Spleen (tissue), 11 donors: ENCODE data around the gene CFAP57. TPM values are rescaled to one million over a fixed set of nuclear protein-coding genes. Genes with fewer than 3 reads are reported as not detected.
A peak's percentile ranks its signal among the peaks of the same experiment; 100 is the strongest.

ENCODE experiments used
- DNase-seq: peaks from one replicate; pipeline ENCODE4 v3.0.0-alpha.2; 2020
- H3K27ac ChIP-seq, 8 donors: fragments of 200-600 bp; sonication (generic) in 7 of 8; 1 replicate in 4 of 8; 2 replicates in 4 of 8; pipeline versions ENCODE4 v1.5.0 to v1.8.0; 2016 to 2021; ENCODE audit warnings: inconsistent platforms in 4 of 8, mild to moderate bottlenecking in 4 of 8, moderate library complexity in 1 of 8
- H3K27me3 ChIP-seq, 7 donors: fragments of 200-600 bp; sonication (generic) in 6 of 7; replicated peaks in 1 of 7; 1 replicate in 4 of 7; 2 replicates in 3 of 7; pipeline versions ENCODE4 v1.5.0 to v1.8.0; 2016 to 2021; ENCODE audit warnings: inconsistent platforms in 3 of 7, mild to moderate bottlenecking in 1 of 7
- H3K36me3 ChIP-seq, 6 donors: fragments of 200-600 bp; sonication (generic) in 5 of 6; 1 replicate in 4 of 6; 2 replicates in 2 of 6; pipeline versions ENCODE4 v1.5.0 to v1.8.0; 2016 to 2021; ENCODE audit warnings: inconsistent platforms in 2 of 6
- H3K4me1 ChIP-seq, 6 donors: fragments of 200-600 bp; sonication (generic) in 5 of 6; 1 replicate in 3 of 6; 2 replicates in 3 of 6; pipeline versions ENCODE4 v1.5.0 to v1.8.0; 2016 to 2021; ENCODE audit warnings: inconsistent platforms in 3 of 6
- H3K4me3 ChIP-seq, 8 donors: fragments of 200-600 bp; sonication (generic) in 7 of 8; 1 replicate in 4 of 8; 2 replicates in 4 of 8; pipeline versions ENCODE4 v1.5.0 to v1.8.0; 2016 to 2021; ENCODE audit warnings: inconsistent platforms in 4 of 8, mild to moderate bottlenecking in 4 of 8, moderate library complexity in 2 of 8
- H3K9me3 ChIP-seq, 8 donors: fragments of 200-600 bp; sonication (generic) in 7 of 8; 1 replicate in 4 of 8; 2 replicates in 4 of 8; pipeline versions ENCODE4 v1.5.0 to v1.8.0; 2016 to 2021; ENCODE audit warnings: inconsistent platforms in 4 of 8
- POLR2A ChIP-seq, 3 donors: fragments of 450-650 bp; IDR thresholded peaks; one replicate each; pipeline ENCODE4 v1.5.1; 2017; ENCODE audit warnings: antibody characterized with exemption in 3 of 3, mild to moderate bottlenecking in 1 of 3
- POLR2AphosphoS5 ChIP-seq, 3 donors: sonication (generic); formaldehyde crosslinking; IDR thresholded peaks; one replicate each; pipeline ENCODE4 v1.5.1; 2017; ENCODE audit warnings: antibody characterized with exemption in 3 of 3
- WGBS, 5 donors: extraction: QIAGEN DNeasy Blood & Tissue Kit in 3 of 5; methylation state at CpG; one replicate each; pipeline versions ENCODE4 v1.1.5 to v1.1.7; 2013 to 2018; 5-methylcytosine and 5-hydroxymethylcytosine counted together
- intact Hi-C: fragments of 100-400 bp; cut with DNase I; formaldehyde crosslinking; loops from one replicate; pipeline ENCODE4 v1.15.0; 2023; ENCODE audit warnings: low total_unique reads
- microRNA-seq, 3 donors: library from miRNA; unstranded; fragments of <30 nt; microRNA quantifications; one replicate each; pipeline versions ENCODE4 to v1.1.0, GENCODE V29; 2019 to 2020
- polyA plus RNA-seq, 3 donors: library from polyadenylated mRNA; stranded (reverse); fragments of 200-250 nt; gene quantifications; one replicate each; pipeline ENCODE4 v1.2.1, GENCODE V29; 2013
- small RNA-seq, 4 donors: library from RNA; depleted of rRNA; stranded (forward); fragments of <200 nt; gene quantifications; one replicate each; pipeline ENCODE3, GENCODE V24; 2016
- total RNA-seq, 7 donors: library from RNA; depleted of rRNA in 3 of 7; stranded (reverse); fragments of >200 nt in 3 of 7; fragmentation: NEBNext Ultra II Directional in 4 of 7; extraction: Animal tissue kit (Norgen Biotek cat#: 25700) in 4 of 7; gene quantifications; one replicate each; pipeline versions ENCODE4 v1.1.0 to v1.2.1, GENCODE V29; 2016 to 2021
- TF ChIP-seq, protein P1 (sequence below), 11 experiments: fragments of 200-600 bp in 7 of 11; fragments of 450-650 bp in 4 of 11; sonication (generic) in 4 of 11; IDR thresholded peaks in 8 of 11; conservative IDR thresholded peaks in 3 of 11; 1 replicate in 7 of 11; 2 replicates in 4 of 11; pipeline versions ENCODE4 v1.4.0 to v1.8.0; 2016 to 2021; ENCODE audit warnings: antibody characterized with exemption in 11 of 11, inconsistent platforms in 4 of 11, mild to moderate bottlenecking in 1 of 11
- donor health status: healthy with polysubstance abuse.
- donor health status: DM: no; HTN: no; CAD: no; lungs with moderate emphysema.
- donor health status: DM: no; HTN: no; CAD: no.
- donor health status: Bipolar disorder and iron deficiency.
- donor health status: healthy.
- donor health status: DM: no; HTN: no; CAD: no.
- donor health status: DM: yes; HTN: yes; CAD: no.

CFAP57 gene
- total and polyA plus RNA-seq, 10 donors = 0.03 to 0.07 (median 0.05) TPM; not detected in 7

DNA sequence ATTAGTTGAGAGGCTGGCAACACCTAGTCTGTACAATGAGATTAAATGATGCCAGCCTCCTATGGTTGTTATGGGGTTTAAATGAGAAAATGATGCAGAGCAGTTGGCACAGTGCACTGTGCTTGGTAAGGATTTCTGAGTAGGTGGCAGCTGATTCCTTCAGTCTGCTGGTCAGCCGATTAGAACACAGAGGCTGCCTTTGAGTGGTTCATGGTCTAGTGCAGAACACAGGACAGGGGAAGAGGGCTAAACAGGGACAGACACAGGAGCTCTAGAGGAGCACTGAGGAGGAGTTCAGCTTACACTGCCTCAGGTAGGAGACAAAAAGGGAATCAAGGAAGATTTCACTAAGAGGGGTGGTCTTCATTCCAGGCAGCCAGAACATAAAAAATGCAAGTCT is 130.1 kb downstream of the CFAP57 start:
- Histone ChIP-seq H3K4me3 (peak overlapping the region in 7 of 8 donors; percentile 19 to 59 (median 31)), H3K9me3 (no peaks in the 10 kb centered on the region), H3K27me3 (no peaks in the 10 kb centered on the region), H3K4me1 (peaks cover 0 to 43% (median 16%) of the 10 kb centered on the region in 6 donors), H3K27ac (peak overlapping the region in 1 of 8 donors; percentile 70), H3K36me3 (peaks cover 0 to 7% (median 0%) of the 10 kb centered on the region in 6 donors)
- intact Hi-C loops = no loop called here
- peak; percentile 8 for DNase-seq
- WGBS, 5 donors = 52 to 70% (median 69%) methylated on average over 1 of the region's 1 CpG
- TF ChIP-seq, protein P1, sequence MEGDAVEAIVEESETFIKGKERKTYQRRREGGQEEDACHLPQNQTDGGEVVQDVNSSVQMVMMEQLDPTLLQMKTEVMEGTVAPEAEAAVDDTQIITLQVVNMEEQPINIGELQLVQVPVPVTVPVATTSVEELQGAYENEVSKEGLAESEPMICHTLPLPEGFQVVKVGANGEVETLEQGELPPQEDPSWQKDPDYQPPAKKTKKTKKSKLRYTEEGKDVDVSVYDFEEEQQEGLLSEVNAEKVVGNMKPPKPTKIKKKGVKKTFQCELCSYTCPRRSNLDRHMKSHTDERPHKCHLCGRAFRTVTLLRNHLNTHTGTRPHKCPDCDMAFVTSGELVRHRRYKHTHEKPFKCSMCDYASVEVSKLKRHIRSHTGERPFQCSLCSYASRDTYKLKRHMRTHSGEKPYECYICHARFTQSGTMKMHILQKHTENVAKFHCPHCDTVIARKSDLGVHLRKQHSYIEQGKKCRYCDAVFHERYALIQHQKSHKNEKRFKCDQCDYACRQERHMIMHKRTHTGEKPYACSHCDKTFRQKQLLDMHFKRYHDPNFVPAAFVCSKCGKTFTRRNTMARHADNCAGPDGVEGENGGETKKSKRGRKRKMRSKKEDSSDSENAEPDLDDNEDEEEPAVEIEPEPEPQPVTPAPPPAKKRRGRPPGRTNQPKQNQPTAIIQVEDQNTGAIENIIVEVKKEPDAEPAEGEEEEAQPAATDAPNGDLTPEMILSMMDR (IDR thresholded peaks at IDR 0.05 in 8 of 11, conservative IDR thresholded peaks at IDR 0.05 in 3 of 11) = no peak
- TF ChIP-seq POLR2A (IDR thresholded peaks at IDR 0.05) (no peak), POLR2AphosphoS5 (IDR thresholded peaks at IDR 0.05) (no peak)

DNA sequence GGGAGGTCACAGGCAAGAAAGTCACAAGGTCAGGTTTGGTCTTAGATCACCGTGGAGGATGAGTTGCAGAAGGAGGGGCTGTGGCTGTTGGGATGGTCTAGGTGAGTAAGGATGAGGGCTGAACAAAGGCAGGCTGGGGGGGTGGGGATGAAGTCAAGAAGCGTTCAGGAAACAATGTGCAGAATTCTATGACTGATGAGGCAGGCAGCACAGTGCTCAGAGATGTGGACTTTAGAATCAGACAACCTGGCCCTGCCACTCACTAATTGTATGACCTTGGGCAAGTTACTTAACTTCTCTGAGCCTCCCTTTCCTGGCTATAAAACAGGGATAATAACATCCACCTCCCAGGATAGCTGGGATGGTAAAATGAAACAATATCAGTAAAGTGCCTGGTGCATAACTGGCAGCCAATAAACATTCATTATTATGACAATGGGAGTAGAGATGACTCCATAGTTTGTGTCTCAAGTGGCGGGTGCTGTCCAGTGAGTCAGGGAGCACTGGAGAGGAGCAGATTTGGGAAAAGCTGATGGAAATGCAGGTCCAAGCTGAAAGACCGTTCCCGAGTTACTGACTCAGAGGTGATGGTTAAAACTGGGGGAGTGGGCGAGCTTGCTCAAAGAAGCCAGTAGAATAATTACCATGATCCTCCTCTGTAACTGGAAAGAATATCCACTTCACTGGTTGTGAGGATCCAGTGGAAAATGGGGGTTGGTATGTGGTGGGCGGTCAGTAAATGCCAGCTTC is 130.8 kb downstream of the CFAP57 start:
- Histone ChIP-seq H3K4me3 (peak overlapping the region in 4 of 8 donors; percentile 22 to 59 (median 39)), H3K36me3 (peaks cover 0 to 14% (median 0%) of the 10 kb centered on the region in 6 donors), H3K9me3 (no peaks in the 10 kb centered on the region), H3K27me3 (no peaks in the 10 kb centered on the region), H3K4me1 (peaks cover 0 to 43% (median 16%) of the 10 kb centered on the region in 6 donors), H3K27ac (no peak overlapping the region)
- TF ChIP-seq POLR2AphosphoS5 (IDR thresholded peaks at IDR 0.05) = no peak
- TF ChIP-seq POLR2A (IDR thresholded peaks at IDR 0.05) = no peak
- TF ChIP-seq, protein P1 (IDR thresholded peaks at IDR 0.05 in 8 of 11, conservative IDR thresholded peaks at IDR 0.05 in 3 of 11) = no peak
- WGBS, 5 donors = 75 to 83% (median 78%) methylated on average over 7 of the region's 7 CpGs
- intact Hi-C loops = no loop called here
- DNase-seq = peak; percentile 19

DNA sequence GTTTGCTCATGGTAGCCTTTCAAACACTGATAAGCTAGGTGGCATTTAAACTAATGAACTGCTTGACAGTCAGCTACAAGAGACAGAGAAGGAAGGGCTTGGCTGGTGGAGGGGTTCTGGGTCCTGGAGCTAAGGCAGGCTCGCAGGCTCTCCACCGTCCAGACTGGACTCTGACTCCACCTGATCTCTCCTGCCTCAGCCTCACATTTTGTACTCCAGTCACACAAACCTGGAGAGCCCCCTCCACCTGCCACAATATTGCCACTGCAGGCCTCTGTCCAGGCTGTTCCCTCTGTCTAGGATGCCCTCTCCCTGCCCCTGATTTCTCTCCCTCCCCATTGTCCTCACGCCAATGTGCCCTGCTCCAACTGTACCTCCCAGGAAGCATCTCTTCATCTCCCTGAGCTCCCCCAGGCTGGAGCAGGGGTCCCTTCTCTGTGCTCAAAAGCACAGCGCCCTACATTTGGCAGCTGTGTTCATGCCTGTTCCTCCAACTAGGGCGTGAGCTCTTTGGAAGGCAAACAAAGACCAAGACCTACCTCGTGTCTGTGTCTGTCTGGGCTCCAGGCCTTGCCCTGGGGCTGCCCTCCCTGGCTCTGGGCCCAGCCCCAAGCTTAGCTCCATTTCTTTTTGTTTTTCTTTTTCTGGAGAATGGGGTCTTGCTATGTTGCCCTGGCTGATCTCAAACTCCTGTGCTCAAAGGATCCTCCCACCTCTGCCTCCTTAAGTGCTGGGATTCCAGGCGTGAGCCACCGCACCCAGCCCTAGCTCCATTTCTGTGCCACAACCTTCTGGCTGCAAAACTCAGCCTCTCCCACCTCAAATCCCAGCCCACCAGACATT is 131.6 kb downstream of the CFAP57 start:
- intact Hi-C loops = no loop called here
- DNase-seq = peak; percentile 31
- Histone ChIP-seq H3K27ac (peak overlapping the region in 3 of 8 donors; percentile 1 to 27 (median 27)), H3K27me3 (no peaks in the 10 kb centered on the region), H3K4me3 (peak overlapping the region in 1 of 8 donors; percentile 59), H3K36me3 (peaks cover 0 to 16% (median 0%) of the 10 kb centered on the region in 6 donors), H3K4me1 (peaks cover 0 to 43% (median 16%) of the 10 kb centered on the region in 6 donors), H3K9me3 (no peaks in the 10 kb centered on the region)
- TF ChIP-seq, protein P1 (IDR thresholded peaks at IDR 0.05 in 8 of 11, conservative IDR thresholded peaks at IDR 0.05 in 3 of 11) = no peak
- TF ChIP-seq POLR2AphosphoS5 (IDR thresholded peaks at IDR 0.05) = no peak
- 64 to 84% (median 76%) methylated on average over 8 of the region's 8 CpGs for WGBS, 5 donors

Small RNAs within 50 kb of the gene (microRNA-seq; reads per million reads assigned to microRNA genes)
- 0 to 0.36 (median 0.28) reads per million in 3 donors for gene MIR6733

Small RNAs within 50 kb of the gene (small RNA-seq; reads per million reads assigned to genes)
- 0 reads per million in 4 donors for gene RNA5SP46

Other genes starting within 250 kb of the CFAP57 start
- gene SLC2A1, start 213.5 kb upstream of the CFAP57 start, total RNA-seq = 100 to 1,000 TPM in 3 of 7 donors, 10 to 100 TPM in 4; 26.2 to 142 (median 83.1) TPM
- 10 to 100 TPM; 18.3 to 31.0 (median 19.5) TPM for gene SLC2A1, start 213.5 kb upstream of the CFAP57 start, polyA plus RNA-seq
- 10 to 100 TPM; 22.7 to 37.1 (median 27.5) TPM for gene EBNA1BP2, start within 50 bp of the CFAP57 start, total RNA-seq
- gene EBNA1BP2, start within 50 bp of the CFAP57 start, polyA plus RNA-seq = 10 to 100 TPM; 31.4 to 49.7 (median 48.6) TPM
- not detected for gene TMEM125, start 97.7 kb downstream of the CFAP57 start, total RNA-seq
- gene TMEM125, start 97.7 kb downstream of the CFAP57 start, polyA plus RNA-seq = under 1 TPM in 2 of 3 donors, not detected in 1; 0.05 to 0.06 TPM
- not detected for gene C1orf210, start 113.3 kb downstream of the CFAP57 start, total RNA-seq
- not detected for gene C1orf210, start 113.3 kb downstream of the CFAP57 start, polyA plus RNA-seq
- 10 to 100 TPM; 45.0 to 81.8 (median 65.4) TPM for gene TIE1, start 128.7 kb downstream of the CFAP57 start, total RNA-seq
- gene TIE1, start 128.7 kb downstream of the CFAP57 start, polyA plus RNA-seq = 10 to 100 TPM in 1 of 3 donors, 1 to 10 TPM in 2; 4.9 to 17.4 (median 7.0) TPM
- 1 to 10 TPM in 4 of 7 donors, under 1 TPM in 2, not detected in 1; 0.47 to 2.2 (median 1.3) TPM for gene MPL, start 165.5 kb downstream of the CFAP57 start, total RNA-seq
- gene MPL, start 165.5 kb downstream of the CFAP57 start, polyA plus RNA-seq = not detected
- gene CDC20, start 186.7 kb downstream of the CFAP57 start, total RNA-seq = 10 to 100 TPM in 4 of 7 donors, 1 to 10 TPM in 3; 3.8 to 18.4 (median 12.5) TPM
- gene CDC20, start 186.7 kb downstream of the CFAP57 start, polyA plus RNA-seq = 10 to 100 TPM in 1 of 3 donors, 1 to 10 TPM in 2; 2.1 to 25.9 (median 7.0) TPM
- gene ELOVL1, start 195.7 kb downstream of the CFAP57 start, total RNA-seq = 10 to 100 TPM; 42.9 to 78.7 (median 54.1) TPM
- gene ELOVL1, start 195.7 kb downstream of the CFAP57 start, polyA plus RNA-seq = 10 to 100 TPM; 38.7 to 55.5 (median 43.2) TPM
- 10 to 100 TPM; 24.8 to 38.3 (median 30.5) TPM for gene MED8, start 217.5 kb downstream of the CFAP57 start, total RNA-seq
- gene MED8, start 217.5 kb downstream of the CFAP57 start, polyA plus RNA-seq = 10 to 100 TPM; 18.3 to 23.8 (median 22.3) TPM
- gene SZT2, start 217.6 kb downstream of the CFAP57 start, total RNA-seq = 100 to 1,000 TPM in 3 of 7 donors, 10 to 100 TPM in 4; 64.7 to 115 (median 75.7) TPM
- 10 to 100 TPM in 2 of 3 donors, 1 to 10 TPM in 1; 9.4 to 35.6 (median 16.7) TPM for gene SZT2, start 217.6 kb downstream of the CFAP57 start, polyA plus RNA-seq